Measurements from ENCODE around the gene KCNMB2. TPM values are rescaled to one million over a fixed set of nuclear protein-coding genes. Genes with fewer than 3 reads are reported as not detected.

Gene KCNMB2
- total RNA-seq, 1 donor from 2014 or later, result not detected

DNA sequence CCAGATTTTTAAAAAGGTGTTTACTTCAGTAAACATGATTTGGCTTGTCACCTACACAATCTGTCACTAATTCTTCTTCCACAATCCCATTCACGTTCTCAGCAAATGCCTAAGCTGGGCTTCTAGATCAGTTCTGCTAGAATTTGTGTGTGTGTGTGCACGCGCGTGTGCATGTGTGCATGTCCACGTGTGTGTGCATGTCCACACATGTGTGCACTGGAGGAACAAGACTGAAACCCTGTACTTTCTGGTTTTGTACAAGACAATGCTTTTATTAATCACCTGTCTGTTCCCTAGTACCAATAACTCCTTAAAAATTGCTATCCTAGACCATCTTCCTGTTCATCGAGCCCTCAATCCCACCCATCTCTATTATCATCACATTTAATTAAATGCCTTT lies 229.2 kb downstream of the KCNMB2 start:
- TF ChIP-seq, protein P1, sequence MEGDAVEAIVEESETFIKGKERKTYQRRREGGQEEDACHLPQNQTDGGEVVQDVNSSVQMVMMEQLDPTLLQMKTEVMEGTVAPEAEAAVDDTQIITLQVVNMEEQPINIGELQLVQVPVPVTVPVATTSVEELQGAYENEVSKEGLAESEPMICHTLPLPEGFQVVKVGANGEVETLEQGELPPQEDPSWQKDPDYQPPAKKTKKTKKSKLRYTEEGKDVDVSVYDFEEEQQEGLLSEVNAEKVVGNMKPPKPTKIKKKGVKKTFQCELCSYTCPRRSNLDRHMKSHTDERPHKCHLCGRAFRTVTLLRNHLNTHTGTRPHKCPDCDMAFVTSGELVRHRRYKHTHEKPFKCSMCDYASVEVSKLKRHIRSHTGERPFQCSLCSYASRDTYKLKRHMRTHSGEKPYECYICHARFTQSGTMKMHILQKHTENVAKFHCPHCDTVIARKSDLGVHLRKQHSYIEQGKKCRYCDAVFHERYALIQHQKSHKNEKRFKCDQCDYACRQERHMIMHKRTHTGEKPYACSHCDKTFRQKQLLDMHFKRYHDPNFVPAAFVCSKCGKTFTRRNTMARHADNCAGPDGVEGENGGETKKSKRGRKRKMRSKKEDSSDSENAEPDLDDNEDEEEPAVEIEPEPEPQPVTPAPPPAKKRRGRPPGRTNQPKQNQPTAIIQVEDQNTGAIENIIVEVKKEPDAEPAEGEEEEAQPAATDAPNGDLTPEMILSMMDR (IDR thresholded peaks at IDR 0.05), result no peak
- no peaks in the 10 kb centered on the region for H3K4me1 Mint-ChIP-seq (ENCODE audit: unreplicated experiment)
- H3K27ac Mint-ChIP-seq (ENCODE audit: unreplicated experiment), result no peak overlapping the region
- peaks cover 10% of the 10 kb centered on the region for H3K27me3 Mint-ChIP-seq (ENCODE audit: unreplicated experiment)
- H3K9me3 Mint-ChIP-seq (ENCODE audit: unreplicated experiment), result no peaks in the 10 kb centered on the region
- no peak for DNase-seq (ENCODE audit: extremely low spot score, unreplicated experiment)
- H3K36me3 Mint-ChIP-seq (ENCODE audit: unreplicated experiment), result no peaks in the 10 kb centered on the region
- H3K4me3 Mint-ChIP-seq (ENCODE audit: unreplicated experiment), result no peak overlapping the region

DNA sequence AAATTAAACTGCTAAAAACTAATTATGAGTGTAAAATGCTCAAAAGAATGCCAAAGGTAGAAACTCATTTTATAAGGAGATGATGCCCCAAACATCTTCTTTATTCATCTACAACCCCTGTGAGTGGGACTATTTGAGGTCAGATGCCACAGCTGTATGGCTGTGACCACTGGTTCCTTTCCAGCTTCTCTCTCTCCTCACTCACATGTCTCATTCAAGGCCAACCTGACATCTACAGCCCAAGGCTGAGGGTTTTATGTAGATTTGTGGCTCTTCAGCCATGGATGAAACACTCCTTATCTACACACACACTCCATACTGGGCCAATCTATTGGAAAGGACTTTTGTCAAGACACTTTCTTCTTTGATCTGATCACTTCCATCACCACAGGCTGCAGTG lies 231.3 kb downstream of the KCNMB2 start:
- no peaks in the 10 kb centered on the region for H3K36me3 Mint-ChIP-seq (ENCODE audit: unreplicated experiment)
- DNase-seq (ENCODE audit: extremely low spot score, unreplicated experiment), result no peak
- H3K4me3 Mint-ChIP-seq (ENCODE audit: unreplicated experiment), result no peak overlapping the region
- TF ChIP-seq, protein P1 (IDR thresholded peaks at IDR 0.05), result no peak
- no peak overlapping the region for H3K27ac Mint-ChIP-seq (ENCODE audit: unreplicated experiment)
- no peaks in the 10 kb centered on the region for H3K4me1 Mint-ChIP-seq (ENCODE audit: unreplicated experiment)
- no peaks in the 10 kb centered on the region for H3K9me3 Mint-ChIP-seq (ENCODE audit: unreplicated experiment)
- peaks cover 10% of the 10 kb centered on the region for H3K27me3 Mint-ChIP-seq (ENCODE audit: unreplicated experiment)

DNA sequence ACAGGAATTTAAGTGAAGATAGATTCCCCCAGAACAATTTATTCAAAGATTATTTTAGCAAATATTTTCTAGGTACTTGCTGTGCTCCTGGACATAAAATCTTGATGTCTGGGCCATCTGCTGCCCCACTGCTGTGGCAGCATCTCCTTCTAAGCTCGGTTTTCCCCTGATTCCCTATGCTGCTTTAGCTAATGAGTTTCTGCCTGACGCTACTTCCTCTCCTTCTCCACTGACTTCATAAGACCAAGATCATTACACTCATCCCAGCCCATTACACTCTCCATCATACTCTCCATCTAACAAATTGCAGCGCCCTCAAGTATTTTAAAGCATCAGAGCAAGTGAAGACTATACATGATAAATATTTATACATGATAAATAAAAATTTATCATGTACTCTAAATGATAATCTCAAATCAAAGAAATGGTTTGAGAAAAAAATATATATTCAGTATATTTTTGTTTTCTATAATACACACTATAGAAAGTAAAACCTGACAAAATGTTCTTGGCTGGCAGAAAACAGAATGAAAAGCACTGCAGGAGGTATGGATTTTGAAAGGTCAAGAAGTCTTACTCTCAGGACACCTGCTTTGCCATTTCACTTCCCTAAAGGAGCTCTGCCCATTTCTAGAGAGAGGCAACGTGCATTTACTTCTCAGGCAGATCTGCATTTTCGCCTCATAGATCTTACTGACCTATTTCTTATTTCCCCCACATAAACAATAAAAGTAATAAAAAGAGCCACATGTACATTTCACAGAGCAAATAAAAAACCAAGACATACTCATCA lies 232.0 kb downstream of the KCNMB2 start:
- Mint-ChIP-seq H3K27ac (ENCODE audit: unreplicated experiment) (no peak overlapping the region), H3K27me3 (ENCODE audit: unreplicated experiment) (peaks cover 4% of the 10 kb centered on the region), H3K36me3 (ENCODE audit: unreplicated experiment) (no peaks in the 10 kb centered on the region), H3K4me1 (ENCODE audit: unreplicated experiment) (no peaks in the 10 kb centered on the region), H3K4me3 (ENCODE audit: unreplicated experiment) (no peak overlapping the region), H3K9me3 (ENCODE audit: unreplicated experiment) (no peaks in the 10 kb centered on the region)
- TF ChIP-seq, protein P1 (IDR thresholded peaks at IDR 0.05), result no peak
- DNase-seq (ENCODE audit: extremely low spot score, unreplicated experiment), result no peak

DNA sequence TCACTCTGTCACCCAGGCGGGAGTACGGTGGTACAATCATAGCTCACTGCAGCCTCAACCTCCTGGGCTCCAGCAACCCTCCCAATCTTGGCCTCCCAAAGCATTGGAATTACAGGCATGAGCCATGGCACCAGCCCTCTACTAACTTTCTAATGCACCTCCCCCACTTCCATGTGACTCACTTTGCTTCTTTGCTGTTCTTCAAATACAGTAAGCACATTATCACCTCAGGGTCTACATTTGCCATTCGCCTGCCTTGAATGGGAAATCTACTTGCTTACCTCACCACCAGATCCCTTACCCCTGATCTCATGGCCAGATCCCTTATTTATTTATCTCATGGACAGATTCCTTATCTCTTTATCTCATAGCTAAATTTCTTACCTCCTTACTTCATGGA lies 235.3 kb downstream of the KCNMB2 start:
- H3K36me3 Mint-ChIP-seq (ENCODE audit: unreplicated experiment), result no peaks in the 10 kb centered on the region
- DNase-seq (ENCODE audit: extremely low spot score, unreplicated experiment), result no peak
- no peaks in the 10 kb centered on the region for H3K4me1 Mint-ChIP-seq (ENCODE audit: unreplicated experiment)
- no peaks in the 10 kb centered on the region for H3K9me3 Mint-ChIP-seq (ENCODE audit: unreplicated experiment)
- no peak overlapping the region for H3K27ac Mint-ChIP-seq (ENCODE audit: unreplicated experiment)
- TF ChIP-seq, protein P1 (IDR thresholded peaks at IDR 0.05), result no peak
- peaks cover 3% of the 10 kb centered on the region for H3K27me3 Mint-ChIP-seq (ENCODE audit: unreplicated experiment)
- no peak overlapping the region for H3K4me3 Mint-ChIP-seq (ENCODE audit: unreplicated experiment)

DNA sequence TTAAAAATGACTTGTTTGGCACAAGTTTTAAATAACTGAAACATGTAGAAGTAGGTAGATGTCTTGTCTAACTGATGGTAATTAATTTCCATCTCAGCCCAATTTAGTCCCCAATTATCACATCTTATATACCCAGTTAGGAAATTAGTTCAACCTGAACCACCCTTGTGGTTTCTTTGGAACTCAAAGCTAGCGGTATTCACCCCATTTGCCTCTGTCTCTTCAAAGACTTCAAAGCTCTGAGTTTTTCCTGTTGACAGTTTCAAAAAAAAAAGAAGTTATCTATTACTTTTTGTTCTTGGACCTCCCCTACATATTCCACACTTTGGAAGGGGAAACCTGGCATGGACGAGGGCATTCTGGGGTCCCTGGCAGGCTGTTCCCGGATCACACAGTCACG lies 236.5 kb downstream of the KCNMB2 start:
- TF ChIP-seq, protein P1 (IDR thresholded peaks at IDR 0.05), result no peak
- peaks cover 3% of the 10 kb centered on the region for H3K27me3 Mint-ChIP-seq (ENCODE audit: unreplicated experiment)
- H3K9me3 Mint-ChIP-seq (ENCODE audit: unreplicated experiment), result no peaks in the 10 kb centered on the region
- no peak overlapping the region for H3K27ac Mint-ChIP-seq (ENCODE audit: unreplicated experiment)
- no peak for DNase-seq (ENCODE audit: extremely low spot score, unreplicated experiment)
- no peaks in the 10 kb centered on the region for H3K4me1 Mint-ChIP-seq (ENCODE audit: unreplicated experiment)
- no peak overlapping the region for H3K4me3 Mint-ChIP-seq (ENCODE audit: unreplicated experiment)
- no peaks in the 10 kb centered on the region for H3K36me3 Mint-ChIP-seq (ENCODE audit: unreplicated experiment)

Measured in osteocyte (in vitro differentiated cells).